Activated CD4-positive, alpha-beta T cell treated with anti-CD3 and anti-CD28 coated beads, Interleukin-2, amount 10 ng/mL, durations not matched to agents 7 days and 5 days (primary cell): Measurements from ENCODE around the gene RUVBL1. TPM values are rescaled to one million over a fixed set of nuclear protein-coding genes. Genes with fewer than 3 reads are reported as not detected.

Source experiments
- CTCF ChIA-PET: fragments of 350-600 bp; sonication (Branson Sonifier 250); formaldehyde crosslinking; loops from one replicate; lab custom pipeline; 2021; ENCODE audit warnings: antibody characterized with exemption; lab: Charles Lee
- POLR2A ChIA-PET: fragments of 350-600 bp; sonication (Branson Sonifier 250); formaldehyde crosslinking; loops from one replicate; lab custom pipeline; 2021; ENCODE audit warnings: antibody characterized with exemption; lab: Charles Lee
- DNase-seq: peaks from one replicate; pipeline ENCODE4 v3.0.0-alpha.2; 2020
- H3K27ac Mint-ChIP-seq: one replicate; pipeline ENCODE4 v1.8.0; 2021; ENCODE audit warnings: mild to moderate bottlenecking, moderate library complexity, mixed read lengths
- H3K27me3 Mint-ChIP-seq: one replicate; pipeline ENCODE4 v1.8.0; 2021; ENCODE audit warnings: mixed read lengths
- H3K36me3 Mint-ChIP-seq: one replicate; pipeline ENCODE4 v1.8.0; 2021; ENCODE audit warnings: low read depth, mixed read lengths
- H3K4me1 Mint-ChIP-seq: one replicate; pipeline ENCODE4 v1.8.0; 2021; ENCODE audit warnings: mixed read lengths
- H3K4me3 Mint-ChIP-seq: one replicate; pipeline ENCODE4 v1.8.0; 2021; ENCODE audit warnings: mild to moderate bottlenecking, moderate library complexity, mixed read lengths
- H3K9me3 Mint-ChIP-seq: one replicate; pipeline ENCODE4 v1.8.0; 2021; ENCODE audit warnings: mixed read lengths
- total RNA-seq, 2 experiments: library from RNA; stranded (reverse); gene quantifications; one replicate each; pipeline ENCODE4 v1.2.3, GENCODE V29; 2021

The RUVBL1 gene
- total RNA-seq, 2 experiments from 2014 or later: 58.3 to 58.7 TPM

DNA sequence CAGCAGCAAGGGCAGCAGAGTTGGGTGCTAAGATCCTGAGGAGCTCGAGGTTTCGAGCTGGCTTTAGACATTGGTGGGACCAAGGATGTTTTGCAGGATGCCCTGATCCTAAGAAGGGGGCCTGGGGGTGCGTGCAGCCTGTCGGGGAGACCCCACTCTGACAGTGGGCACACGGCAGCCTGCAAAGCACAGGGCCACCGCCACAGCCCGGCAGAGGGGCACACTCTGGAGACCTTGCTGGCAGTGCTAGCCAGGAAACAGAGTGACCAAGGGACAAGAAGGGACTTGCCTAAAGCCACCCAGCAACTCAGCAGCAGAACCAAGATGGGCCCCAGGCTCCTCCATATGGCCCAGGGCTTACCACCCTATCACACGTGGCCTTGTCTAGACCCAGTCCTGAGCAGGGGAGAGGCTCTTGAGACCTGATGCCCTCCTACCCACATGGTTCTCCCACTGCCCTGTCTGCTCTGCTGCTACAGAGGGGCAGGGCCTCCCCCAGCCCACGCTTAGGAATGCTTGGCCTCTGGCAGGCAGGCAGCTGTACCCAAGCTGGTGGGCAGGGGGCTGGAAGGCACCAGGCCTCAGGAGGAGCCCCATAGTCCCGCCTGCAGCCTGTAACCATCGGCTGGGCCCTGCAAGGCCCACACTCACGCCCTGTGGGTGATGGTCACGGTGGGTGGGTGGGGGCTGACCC is 52.6 kb downstream of the RUVBL1 start:
- H3K4me1 Mint-ChIP-seq: peaks cover 10% of the 10 kb centered on the region
- H3K27ac Mint-ChIP-seq: peak overlapping the region; percentile 19
- H3K9me3 Mint-ChIP-seq: no peaks in the 10 kb centered on the region
- CTCF ChIA-PET: interaction anchor here (1.2 kb wide), 1 partner anchor 62 kb away, joined by 3 read pairs; no protein-coding TSS in a partner anchor
- no peak for DNase-seq
- POLR2A ChIA-PET: no interaction called here
- H3K36me3 Mint-ChIP-seq: peaks cover 42% of the 10 kb centered on the region
- no peaks in the 10 kb centered on the region for H3K27me3 Mint-ChIP-seq
- H3K4me3 Mint-ChIP-seq: no peak overlapping the region

- Mint-ChIP-seq H3K4me1 (no peaks in the 10 kb centered on the region), H3K27me3 (no peaks in the 10 kb centered on the region), H3K9me3 (no peaks in the 10 kb centered on the region), H3K4me3 (no peak overlapping the region), H3K36me3 (peaks cover 52% of the 10 kb centered on the region), H3K27ac (no peak overlapping the region)
- CTCF ChIA-PET: interaction anchor here (0.6 kb wide), 1 partner anchor 166 kb away, joined by 3 read pairs; no protein-coding TSS in a partner anchor
- DNase-seq: no peak
- POLR2A ChIA-PET: no interaction called here
Observed at GRCh38 chr3:128069271-128069670, 54.3 kb downstream of the RUVBL1 start.

DNA sequence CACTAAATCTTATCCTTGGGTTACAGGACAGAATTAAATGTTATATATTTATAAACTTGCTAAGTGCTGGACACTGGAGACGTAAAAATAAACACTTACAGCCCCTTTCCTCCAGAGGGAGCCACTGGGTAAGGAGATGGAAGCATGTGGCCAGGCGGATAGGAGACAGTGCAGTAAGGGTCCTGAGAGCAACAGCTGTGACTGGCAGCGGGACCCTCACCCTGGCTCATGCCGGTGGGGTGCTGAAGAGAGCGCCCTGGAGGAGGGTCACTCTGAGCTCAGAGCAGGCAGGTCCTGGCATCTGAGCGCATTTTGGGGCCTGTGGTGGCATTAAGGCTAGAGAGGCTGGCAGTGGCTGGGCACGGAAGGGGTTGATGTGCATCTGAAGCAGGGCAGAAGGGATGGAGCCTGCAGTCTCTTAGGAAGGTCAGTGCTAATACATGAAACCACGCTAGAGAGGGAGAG is 55.4 kb downstream of the RUVBL1 start:
- Mint-ChIP-seq H3K4me1 (no peaks in the 10 kb centered on the region), H3K9me3 (no peaks in the 10 kb centered on the region), H3K4me3 (no peak overlapping the region), H3K27ac (peak overlapping the region; percentile 41), H3K36me3 (peaks cover 59% of the 10 kb centered on the region), H3K27me3 (no peaks in the 10 kb centered on the region)
- ChIA-PET POLR2A (no interaction called here), CTCF (interaction anchor here (0.6 to 0.9 kb wide), 2 partner anchors 9 to 34 kb away, joined by 3 to 6 read pairs; no protein-coding TSS in a partner anchor)
- DNase-seq: peak; percentile 49

DNA sequence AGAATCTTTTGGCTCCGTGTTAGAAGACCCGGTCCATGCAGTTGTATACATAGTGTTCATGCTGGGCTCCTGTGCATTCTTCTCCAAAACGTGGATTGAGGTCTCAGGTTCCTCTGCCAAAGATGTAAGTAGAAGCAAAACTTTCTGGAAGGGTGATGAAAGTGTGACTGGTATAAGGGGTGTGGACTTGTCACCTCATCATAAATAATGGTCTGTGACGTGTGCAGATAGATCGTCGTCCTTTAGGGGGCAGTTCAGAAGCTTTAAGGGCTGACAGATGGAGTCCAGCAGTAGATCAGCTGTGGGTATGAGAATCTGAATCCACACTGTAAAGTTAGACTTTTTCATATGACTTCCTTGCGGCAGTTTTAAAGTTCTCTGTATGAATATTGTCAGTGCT is 56.1 kb downstream of the RUVBL1 start:
- ChIA-PET CTCF (no interaction called here), POLR2A (no interaction called here)
- Mint-ChIP-seq H3K4me3 (no peak overlapping the region), H3K27ac (no peak overlapping the region), H3K36me3 (peaks cover 66% of the 10 kb centered on the region), H3K27me3 (no peaks in the 10 kb centered on the region), H3K4me1 (no peaks in the 10 kb centered on the region), H3K9me3 (no peaks in the 10 kb centered on the region)
- no peak for DNase-seq

DNA sequence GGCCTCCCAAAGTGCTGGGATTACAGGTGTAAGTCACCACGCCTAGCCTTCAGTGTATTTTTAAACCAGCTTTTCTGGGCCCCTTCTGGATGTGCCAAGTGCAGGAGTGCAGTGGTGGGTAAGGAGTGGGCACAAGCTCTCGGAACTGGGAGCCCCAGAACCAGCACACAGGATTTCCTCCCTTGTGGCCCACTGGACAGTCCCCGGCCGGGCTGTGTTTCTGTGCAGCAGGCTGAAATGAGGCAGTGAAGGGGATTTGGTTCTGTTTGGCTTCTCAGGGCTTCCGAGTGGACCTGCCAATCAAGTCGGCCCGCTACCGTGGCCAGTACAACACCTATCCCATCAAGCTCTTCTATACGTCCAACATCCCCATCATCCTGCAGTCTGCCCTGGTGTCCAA is 56.9 kb downstream of the RUVBL1 start:
- Mint-ChIP-seq H3K9me3 (no peaks in the 10 kb centered on the region), H3K4me1 (peaks cover 3% of the 10 kb centered on the region), H3K36me3 (peaks cover 71% of the 10 kb centered on the region), H3K27ac (no peak overlapping the region), H3K27me3 (no peaks in the 10 kb centered on the region), H3K4me3 (no peak overlapping the region)
- ChIA-PET CTCF (interaction anchor here (1.4 kb wide), 1 partner anchor 15 kb away, joined by 3 read pairs; the partner anchor contains the start of gene SEC61A1), POLR2A (no interaction called here)
- no peak for DNase-seq

DNA sequence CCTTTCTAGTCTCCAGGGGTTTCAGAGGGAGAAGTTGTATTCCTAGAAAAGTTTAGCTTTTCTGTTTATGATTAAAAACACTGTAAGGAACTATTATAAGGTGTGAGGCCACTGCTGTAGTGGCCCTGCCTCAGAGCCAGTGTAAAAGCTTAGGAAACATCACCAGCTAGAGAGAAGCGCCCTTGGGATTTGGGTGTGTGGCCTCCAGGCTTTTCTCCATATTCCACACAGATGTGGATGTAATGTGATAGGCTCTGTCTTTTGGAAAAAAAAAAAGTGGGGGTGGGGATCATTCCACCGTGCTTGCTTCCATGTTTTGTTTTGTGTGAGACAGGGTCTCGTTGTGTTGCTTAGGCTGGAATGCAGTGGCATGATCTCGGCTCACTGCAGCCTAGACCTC is 57.5 kb downstream of the RUVBL1 start:
- no peak for DNase-seq
- H3K36me3 Mint-ChIP-seq: peaks cover 76% of the 10 kb centered on the region
- H3K4me1 Mint-ChIP-seq: peaks cover 3% of the 10 kb centered on the region
- H3K4me3 Mint-ChIP-seq: no peak overlapping the region
- CTCF ChIA-PET: interaction anchor here (1.3 to 1.4 kb wide), 2 partner anchors 10 to 14 kb away, joined by 3 to 8 read pairs; partner anchors contain the start of gene SEC61A1
- no peaks in the 10 kb centered on the region for H3K27me3 Mint-ChIP-seq
- H3K9me3 Mint-ChIP-seq: no peaks in the 10 kb centered on the region
- POLR2A ChIA-PET: no interaction called here
- H3K27ac Mint-ChIP-seq: no peak overlapping the region

DNA sequence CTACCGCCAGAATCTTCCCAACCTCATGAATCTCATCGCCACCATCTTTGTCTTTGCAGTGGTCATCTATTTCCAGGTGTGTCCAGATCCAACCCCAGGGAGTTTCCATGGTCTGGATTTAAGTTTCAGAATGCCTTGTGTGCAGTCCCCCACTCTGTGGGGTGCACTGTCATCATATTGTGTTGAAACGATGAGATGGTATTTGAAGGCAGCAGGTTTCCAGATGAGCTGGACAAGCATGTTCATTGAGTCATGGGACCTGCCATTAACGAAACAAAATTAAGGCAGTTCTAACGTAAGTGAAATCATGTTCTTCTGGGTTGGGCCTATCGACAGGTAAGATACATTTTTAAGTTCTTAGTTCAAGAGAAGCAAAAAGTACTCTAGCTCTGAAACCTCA is 58.6 kb downstream of the RUVBL1 start:
- CTCF ChIA-PET: interaction anchor here (0.9 to 1.3 kb wide), 4 partner anchors 11 to 553 kb away, joined by 3 to 8 read pairs (median 3); no protein-coding TSS in a partner anchor
- Mint-ChIP-seq H3K27ac (no peak overlapping the region), H3K4me3 (no peak overlapping the region), H3K4me1 (peaks cover 3% of the 10 kb centered on the region), H3K9me3 (no peaks in the 10 kb centered on the region), H3K36me3 (peaks cover 81% of the 10 kb centered on the region), H3K27me3 (no peaks in the 10 kb centered on the region)
- POLR2A ChIA-PET: no interaction called here
- DNase-seq: no peak

DNA sequence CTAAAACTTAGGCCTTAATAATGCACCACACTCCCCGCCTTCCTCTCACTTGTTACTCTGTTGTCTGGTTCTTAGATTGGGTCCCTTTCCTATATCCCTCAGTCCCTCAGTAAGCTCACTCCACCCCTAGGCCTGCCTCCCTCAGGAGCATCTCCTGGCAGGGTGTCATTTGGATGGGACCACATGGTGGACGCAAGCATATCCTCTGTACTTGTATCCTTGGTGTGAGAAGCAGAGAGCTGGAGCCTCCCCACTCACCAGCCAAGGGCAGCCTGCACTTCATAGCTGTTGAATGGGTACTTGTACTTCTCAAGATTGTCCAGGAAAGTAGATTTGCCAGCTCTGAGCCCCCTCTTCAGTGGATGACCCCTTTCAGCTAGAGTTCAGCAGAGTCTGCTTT is 59.7 kb downstream of the RUVBL1 start:
- Mint-ChIP-seq H3K4me1 (peaks cover 6% of the 10 kb centered on the region), H3K27ac (peak overlapping the region; percentile 47), H3K4me3 (no peak overlapping the region), H3K27me3 (no peaks in the 10 kb centered on the region), H3K36me3 (peaks cover 83% of the 10 kb centered on the region), H3K9me3 (no peaks in the 10 kb centered on the region)
- no peak for DNase-seq
- ChIA-PET POLR2A (no interaction called here), CTCF (interaction anchor here (1.1 kb wide), 1 partner anchor 8 kb away, joined by 3 read pairs; no protein-coding TSS in a partner anchor)

DNA sequence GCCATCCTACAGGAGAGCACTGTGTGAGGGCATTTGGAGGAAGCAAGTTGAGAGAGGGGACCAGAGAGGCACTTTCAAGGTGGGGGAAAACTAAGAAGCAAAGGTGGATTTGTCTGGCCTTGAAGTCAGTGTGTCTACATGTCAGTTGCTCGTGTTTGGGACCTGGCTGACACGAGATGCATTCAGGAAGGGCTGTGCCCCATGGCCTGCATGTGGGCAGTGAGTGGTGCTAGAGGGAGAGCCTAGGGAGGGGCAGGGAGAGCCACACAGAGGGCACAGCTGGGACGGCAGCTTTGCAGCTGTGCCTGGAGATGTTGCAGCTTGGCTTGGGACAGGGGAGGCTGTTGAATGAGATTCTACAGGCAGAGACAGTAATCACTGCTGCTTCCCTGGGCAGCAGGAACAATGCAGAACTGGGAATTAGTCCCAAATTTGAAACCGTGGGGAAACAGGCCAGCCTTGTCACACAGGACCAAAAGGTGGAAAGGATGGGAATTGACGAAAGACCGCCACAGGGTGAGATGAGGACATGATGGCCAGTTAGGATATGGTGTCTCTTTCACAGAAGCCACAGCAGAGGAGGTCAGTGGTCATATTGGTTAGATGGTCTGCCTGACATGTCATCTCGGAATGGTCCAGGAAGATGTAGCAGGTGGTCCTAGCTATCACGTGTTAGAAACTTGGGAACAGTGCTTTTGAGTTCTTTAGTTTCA is 61.4 kb downstream of the RUVBL1 start:
- no peak for DNase-seq
- peaks cover 6% of the 10 kb centered on the region for H3K4me1 Mint-ChIP-seq
- ChIA-PET POLR2A (no interaction called here), CTCF (no interaction called here)
- no peak overlapping the region for H3K4me3 Mint-ChIP-seq
- peaks cover 75% of the 10 kb centered on the region for H3K36me3 Mint-ChIP-seq
- no peak overlapping the region for H3K27ac Mint-ChIP-seq
- no peaks in the 10 kb centered on the region for H3K27me3 Mint-ChIP-seq
- H3K9me3 Mint-ChIP-seq: no peaks in the 10 kb centered on the region

GRCh38 chr3:128060473-128061381 is 62.9 kb downstream of the RUVBL1 start:
- Mint-ChIP-seq H3K36me3 (peaks cover 74% of the 10 kb centered on the region), H3K27ac (no peak overlapping the region), H3K9me3 (no peaks in the 10 kb centered on the region), H3K4me3 (no peak overlapping the region), H3K4me1 (peaks cover 14% of the 10 kb centered on the region), H3K27me3 (no peaks in the 10 kb centered on the region)
- no peak for DNase-seq
- ChIA-PET CTCF (no interaction called here), POLR2A (no interaction called here)

GRCh38 chr3:128056258-128056657 is 67.4 kb downstream of the RUVBL1 start:
- H3K36me3 Mint-ChIP-seq: peaks cover 65% of the 10 kb centered on the region
- POLR2A ChIA-PET: interaction anchor here (0.7 kb wide), 1 partner anchor 487 kb away, joined by 4 read pairs; no protein-coding TSS in a partner anchor

DNA sequence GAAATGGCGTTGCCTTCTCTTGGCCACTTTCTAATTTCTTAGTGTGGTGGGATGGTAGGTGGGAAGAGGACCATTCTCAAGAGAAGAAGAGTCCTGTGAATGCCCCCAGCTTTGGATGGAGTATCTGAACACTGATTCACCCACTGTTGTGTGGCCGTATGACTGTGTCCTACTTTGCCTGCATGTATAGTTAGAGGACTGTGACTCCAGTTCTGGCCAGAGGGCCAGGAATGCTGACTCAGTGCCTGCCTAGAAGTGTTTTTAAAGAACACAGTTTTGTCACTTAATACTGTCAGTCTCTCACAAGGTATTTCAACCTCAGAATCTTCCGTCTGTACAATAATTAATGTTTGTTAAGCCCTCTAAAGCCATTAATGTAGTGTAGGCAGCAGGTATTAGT is 69.2 kb downstream of the RUVBL1 start:
- H3K27me3 Mint-ChIP-seq: no peaks in the 10 kb centered on the region
- ChIA-PET POLR2A (no interaction called here), CTCF (interaction anchor here (0.9 kb wide), 1 partner anchor 11 kb away, joined by 3 read pairs; no protein-coding TSS in a partner anchor)
- peak overlapping the region; percentile 43 for H3K27ac Mint-ChIP-seq
- peak overlapping the region; percentile 99 for H3K4me3 Mint-ChIP-seq
- no peaks in the 10 kb centered on the region for H3K9me3 Mint-ChIP-seq
- peaks cover 47% of the 10 kb centered on the region for H3K36me3 Mint-ChIP-seq
- DNase-seq: no peak
- peaks cover 46% of the 10 kb centered on the region for H3K4me1 Mint-ChIP-seq

More at GRCh38 chr3:128056258-128056657, 67.4 kb downstream of the RUVBL1 start:
- no peak overlapping the region for H3K4me3 Mint-ChIP-seq
- H3K9me3 Mint-ChIP-seq: no peaks in the 10 kb centered on the region
- DNase-seq: no peak
- no peaks in the 10 kb centered on the region for H3K27me3 Mint-ChIP-seq
- CTCF ChIA-PET: interaction anchor here (0.7 to 1.5 kb wide), 3 partner anchors 8 to 449 kb away, joined by 3 read pairs; no protein-coding TSS in a partner anchor
- no peak overlapping the region for H3K27ac Mint-ChIP-seq
- H3K4me1 Mint-ChIP-seq: peaks cover 45% of the 10 kb centered on the region
